Gastrocnemius medialis (tissue), 4 donors: ENCODE measurements around the gene ZSCAN10.

Source experiments
- CTCF ChIP-seq, 5 experiments: fragments of 450-650 bp in 3 of 5; fragments of 200-600 bp in 2 of 5; sonication (generic) in 2 of 5; IDR thresholded peaks in 4 of 5; conservative IDR thresholded peaks in 1 of 5; 1 replicate in 4 of 5; 2 replicates in 1 of 5; pipeline ENCODE4 v1.5.1; 2016 to 2019; ENCODE audit warnings: antibody characterized with exemption in 5 of 5, mild to moderate bottlenecking in 3 of 5, moderate library complexity in 3 of 5
- POLR2A ChIP-seq, 2 donors: fragments of 450-650 bp; IDR thresholded peaks; one replicate each; pipeline ENCODE4 v1.6.1; 2017; ENCODE audit warnings: antibody characterized with exemption in 2 of 2, mild to moderate bottlenecking in 2 of 2, moderate library complexity in 2 of 2

GRCh38 chr16:3059723-3060242 is 39.3 kb downstream of the ZSCAN10 start:
- TF ChIP-seq CTCF (IDR thresholded peaks at IDR 0.05 in 4 of 5, conservative IDR thresholded peaks at IDR 0.05 in 1 of 5) (no peak), POLR2A (IDR thresholded peaks at IDR 0.05) (no peak)
